Measurements from ENCODE around the gene RTN4RL2.

RTN4RL2 gene

DNA sequence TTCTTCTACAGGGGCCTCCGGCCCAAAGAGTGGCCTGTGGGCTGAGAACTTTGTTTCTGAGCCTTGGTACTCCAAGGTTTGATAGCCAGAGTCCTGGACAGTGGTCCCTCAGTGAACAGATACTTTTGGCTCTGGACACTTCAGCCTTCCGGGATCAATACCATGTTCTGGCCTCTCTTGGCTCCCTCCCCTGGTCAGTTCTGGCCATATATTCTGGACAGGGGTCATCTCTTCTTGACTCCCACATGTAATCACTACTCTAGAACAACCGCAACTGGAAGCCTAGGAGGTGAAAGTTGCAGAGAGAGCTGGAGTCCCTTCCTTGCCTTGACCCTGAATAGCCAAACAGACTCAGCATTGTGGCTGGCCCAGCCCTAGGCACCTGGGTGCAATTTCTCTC lies 2.3 kb downstream of the RTN4RL2 start:
- DNase-seq (ENCODE audit: low spot score), result no peak

DNA sequence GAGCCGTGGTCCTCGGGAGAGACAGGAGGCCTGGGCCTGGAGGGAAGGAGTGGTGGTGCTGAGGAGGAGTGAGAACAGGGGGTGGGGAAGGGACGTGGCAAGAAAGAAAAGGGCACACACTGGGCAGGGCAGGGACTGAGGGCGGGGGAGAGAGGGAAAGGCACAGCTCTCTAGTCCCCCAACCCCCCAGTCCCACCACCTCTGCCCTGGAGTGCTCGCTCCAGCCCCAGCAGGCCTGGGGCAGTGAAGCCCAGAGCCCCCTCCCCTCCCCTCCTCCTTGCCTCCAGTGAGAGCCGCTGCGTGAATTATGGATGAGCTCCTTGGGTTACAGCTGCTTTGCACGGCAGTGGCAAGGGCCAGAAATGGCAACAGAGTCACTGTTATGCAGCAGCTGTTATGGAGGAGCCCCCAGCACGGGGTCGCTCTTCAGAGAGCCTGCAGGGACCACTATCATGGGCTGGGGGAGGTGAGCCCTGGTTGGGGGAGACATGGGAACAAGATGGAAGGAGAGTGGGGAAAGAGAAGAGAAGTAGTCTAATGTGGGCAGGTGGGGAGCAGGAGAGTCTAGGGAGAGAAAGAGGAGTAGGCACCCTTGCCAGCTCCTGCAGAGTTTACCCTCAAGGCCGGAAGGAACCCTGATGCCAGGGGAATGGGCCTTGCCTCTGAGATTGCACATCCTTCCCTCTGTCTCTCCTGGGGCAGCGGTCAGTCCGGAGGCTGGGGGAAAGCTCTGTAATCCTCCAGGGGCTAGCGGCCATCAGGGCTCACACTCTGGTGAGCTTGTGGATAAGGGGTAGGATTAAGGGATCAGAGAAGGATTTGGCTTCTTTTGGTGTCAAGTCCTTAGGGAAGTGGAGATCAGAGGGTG lies 3.6 kb downstream of the RTN4RL2 start:
- no peak for DNase-seq (ENCODE audit: low spot score)

DNA sequence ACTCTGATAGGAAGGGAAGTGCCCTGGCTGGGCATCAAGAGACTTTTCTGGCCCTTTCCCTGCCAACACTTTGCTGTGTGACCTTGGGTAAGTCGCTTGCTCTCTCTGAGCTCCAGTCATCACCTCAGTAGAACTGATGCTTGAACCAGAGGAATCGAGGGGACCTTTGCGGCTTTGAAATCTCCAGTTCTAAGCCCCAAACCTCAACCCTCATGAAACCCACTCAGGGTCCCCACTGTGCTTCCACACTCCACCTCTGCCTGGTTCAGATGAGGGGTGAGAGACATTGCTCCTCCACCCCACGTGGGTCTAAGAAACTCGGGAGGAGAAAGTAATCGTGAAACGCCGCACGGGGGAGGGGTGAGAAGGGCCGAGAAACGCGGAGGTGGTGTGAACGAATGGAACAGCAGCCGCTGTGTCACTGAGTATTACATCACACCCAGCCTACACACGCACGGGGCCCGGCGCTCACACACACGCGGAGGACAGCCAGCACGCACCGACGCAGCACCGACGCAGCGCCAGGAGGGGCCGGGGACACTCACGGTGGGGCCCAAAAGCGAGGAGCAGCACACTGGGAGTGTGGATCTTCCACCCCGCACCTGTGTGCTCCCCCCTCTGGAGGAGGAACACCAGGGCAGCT lies 4.3 kb downstream of the RTN4RL2 start:
- DNase-seq (ENCODE audit: low spot score), result no peak

GRCh38 chr11:57466680-57467079 lies 6.4 kb downstream of the RTN4RL2 start:
- DNase-seq (ENCODE audit: low spot score), result no peak

DNA sequence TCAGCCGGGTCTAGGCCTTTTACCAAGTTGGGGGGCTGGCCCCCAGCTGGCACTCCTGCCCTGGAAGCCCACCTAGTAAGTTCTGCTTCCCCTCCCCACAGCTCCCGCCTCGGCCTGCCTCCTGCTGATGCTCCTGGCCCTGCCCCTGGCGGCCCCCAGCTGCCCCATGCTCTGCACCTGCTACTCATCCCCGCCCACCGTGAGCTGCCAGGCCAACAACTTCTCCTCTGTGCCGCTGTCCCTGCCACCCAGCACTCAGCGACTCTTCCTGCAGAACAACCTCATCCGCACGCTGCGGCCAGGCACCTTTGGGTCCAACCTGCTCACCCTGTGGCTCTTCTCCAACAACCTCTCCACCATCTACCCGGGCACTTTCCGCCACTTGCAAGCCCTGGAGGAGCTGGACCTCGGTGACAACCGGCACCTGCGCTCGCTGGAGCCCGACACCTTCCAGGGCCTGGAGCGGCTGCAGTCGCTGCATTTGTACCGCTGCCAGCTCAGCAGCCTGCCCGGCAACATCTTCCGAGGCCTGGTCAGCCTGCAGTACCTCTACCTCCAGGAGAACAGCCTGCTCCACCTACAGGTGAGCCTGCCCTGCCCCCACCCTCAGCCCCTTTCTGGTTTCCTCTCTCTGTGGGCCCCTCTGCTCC lies 7.3 kb downstream of the RTN4RL2 start:
- no peak for DNase-seq (ENCODE audit: low spot score)

GRCh38 chr11:57468276-57468675 lies 7.9 kb downstream of the RTN4RL2 start:
- DNase-seq (ENCODE audit: low spot score), result no peak

DNA sequence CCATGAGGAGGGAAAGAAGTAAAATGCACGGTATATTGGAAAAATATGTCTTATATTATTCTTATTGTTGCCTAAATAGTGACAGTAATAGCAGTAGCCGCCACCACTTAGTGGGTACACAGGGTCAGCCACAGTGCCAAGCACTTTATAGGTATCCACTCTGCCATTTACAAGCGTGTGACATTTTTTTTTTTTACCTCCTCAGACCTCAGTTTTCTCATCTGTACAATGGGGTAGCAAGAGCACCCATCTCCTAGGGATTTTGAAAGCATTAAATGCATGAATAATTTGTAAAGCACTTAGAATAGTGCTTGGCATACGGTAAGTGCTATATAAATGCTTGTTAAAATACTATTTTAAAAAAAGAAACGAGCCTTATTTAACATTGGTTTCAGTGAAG lies 8.9 kb downstream of the RTN4RL2 start:
- DNase-seq (ENCODE audit: low spot score), result no peak

DNA sequence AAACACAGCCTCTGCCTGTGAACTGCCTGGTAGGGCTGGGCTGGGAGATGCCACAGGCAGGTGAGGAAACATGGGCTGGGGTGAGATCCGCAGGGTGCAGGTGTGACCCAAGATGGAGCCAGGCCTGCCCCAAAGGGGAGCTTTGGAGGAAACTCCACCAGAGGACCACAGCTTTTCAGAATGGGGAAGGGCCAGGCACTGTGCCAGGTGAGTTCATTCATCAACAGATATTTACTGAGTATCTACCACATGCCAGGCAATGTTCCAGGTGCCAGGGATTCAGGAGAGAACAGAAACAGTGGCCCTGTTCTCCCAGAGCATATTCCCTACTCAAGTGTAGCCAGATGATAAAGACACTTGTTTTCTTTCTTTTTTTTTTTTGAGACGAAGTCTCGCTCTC lies 11.2 kb downstream of the RTN4RL2 start:
- DNase-seq (ENCODE audit: low spot score), result no peak

GRCh38 chr11:57473285-57473841 lies 13.0 kb downstream of the RTN4RL2 start:
- no peak for DNase-seq (ENCODE audit: low spot score)

GRCh38 chr11:57474017-57474802 lies 13.9 kb downstream of the RTN4RL2 start:
- DNase-seq (ENCODE audit: low spot score), result peak; percentile 61

- DNase-seq (ENCODE audit: low spot score), result no peak
Measured at GRCh38 chr11:57474803-57475115, 14.4 kb downstream of the RTN4RL2 start.

- no peak for DNase-seq (ENCODE audit: low spot score)
Measured at GRCh38 chr11:57475191-57475590, 14.9 kb downstream of the RTN4RL2 start.

- no peak for DNase-seq (ENCODE audit: low spot score)
Measured at GRCh38 chr11:57475671-57476046, 15.3 kb downstream of the RTN4RL2 start.

- DNase-seq (ENCODE audit: low spot score), result peak; percentile 72
Measured at GRCh38 chr11:57476047-57476756, 15.9 kb downstream of the RTN4RL2 start.

DNA sequence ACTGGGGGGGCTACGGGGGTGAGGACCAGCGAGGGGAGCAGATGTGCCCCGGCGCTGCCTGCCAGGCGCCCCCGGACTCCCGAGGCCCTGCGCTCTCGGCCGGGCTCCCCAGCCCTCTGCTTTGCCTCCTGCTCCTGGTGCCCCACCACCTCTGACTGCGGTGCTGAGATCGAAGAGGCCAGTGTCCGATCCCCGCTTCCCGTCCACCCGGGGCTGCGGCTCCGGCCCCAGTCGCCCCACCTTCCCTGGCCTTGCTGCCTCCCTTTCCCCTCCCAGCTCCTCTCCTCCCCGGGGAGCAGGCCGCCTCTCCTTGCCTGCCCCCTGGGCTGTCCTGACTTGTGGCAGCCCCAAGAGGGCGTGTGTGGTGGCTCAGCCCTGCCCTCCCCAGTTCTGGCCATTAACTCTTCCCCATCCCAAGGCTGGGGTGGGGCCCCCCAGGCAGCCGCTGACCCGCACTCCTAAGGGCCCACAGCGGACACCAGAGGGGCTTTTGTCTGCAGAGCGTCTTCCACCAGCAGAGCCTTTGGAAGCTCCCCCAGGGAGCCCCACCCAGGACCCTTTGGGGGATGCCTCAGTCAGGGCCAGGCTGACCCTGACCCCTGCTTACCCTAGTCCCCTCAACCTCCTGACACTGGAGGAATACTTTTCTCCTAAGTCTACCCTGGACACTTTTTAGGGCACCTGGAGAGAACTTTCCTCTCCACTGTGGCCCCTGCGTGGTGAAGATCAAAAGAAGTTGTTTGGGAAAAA lies 16.6 kb downstream of the RTN4RL2 start:
- peak; percentile 89 for DNase-seq (ENCODE audit: low spot score)

- no peak for DNase-seq (ENCODE audit: low spot score)
Measured at GRCh38 chr11:57477507-57478189, 17.3 kb downstream of the RTN4RL2 start.

- DNase-seq (ENCODE audit: low spot score), result no peak
Measured at GRCh38 chr11:57479021-57479663, 18.8 kb downstream of the RTN4RL2 start.

DNA sequence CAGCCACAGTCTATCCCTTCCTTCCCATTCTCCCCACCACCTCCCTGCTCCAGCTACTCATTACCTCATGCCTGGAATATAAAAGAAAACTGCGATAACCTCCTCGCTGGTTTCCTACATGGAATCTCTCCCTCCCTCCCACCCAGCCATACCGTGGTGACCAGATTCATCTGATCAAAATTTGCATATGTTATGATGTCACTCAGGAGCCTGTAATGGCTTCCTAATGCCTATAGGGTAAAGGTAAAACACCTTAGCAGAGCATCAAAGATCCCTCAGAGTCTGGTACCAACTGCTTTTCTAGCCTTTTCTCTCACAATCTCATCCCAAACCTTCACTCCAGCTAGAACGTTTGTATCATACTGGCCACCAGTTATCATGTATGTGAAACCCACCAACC lies 19.6 kb downstream of the RTN4RL2 start:
- no peak for DNase-seq (ENCODE audit: low spot score)

- peak; percentile 85 for DNase-seq (ENCODE audit: low spot score)
Measured at GRCh38 chr11:57480409-57481137, 20.2 kb downstream of the RTN4RL2 start.

Data from AG08396 (cell line).